ENCODE results near the gene DNASE1L2. TPM values are rescaled to one million over a fixed set of nuclear protein-coding genes. Genes with fewer than 3 reads are reported as not detected.

DNASE1L2 gene
- total and polyA plus RNA-seq, 2 of the 8 experiments (the other 6 are each of a cell fraction or from before 2014, with no cell fraction given) = 0.35 to 0.97 TPM

- TF ChIP-seq ATF3 (IDR thresholded peaks at IDR 0.05; ENCODE audit: insufficient read depth, low read depth, low read length) (no peak), KDM4A (IDR thresholded peaks at IDR 0.05; ENCODE audit: low read depth, low read length, severe bottlenecking) (no peak), CTBP2 (IDR thresholded peaks at IDR 0.05; ENCODE audit: borderline replicate concordance, insufficient read depth, insufficient read length, low read length) (no peak), E2F6 (IDR thresholded peaks at IDR 0.05) (no peak), SUZ12 (IDR thresholded peaks at IDR 0.05; ENCODE audit: low read length) (no peak), EP300 (IDR thresholded peaks at IDR 0.05; ENCODE audit: borderline replicate concordance in 1 of 2, low read depth in 2 of 2, low read length in 2 of 2) (no peak), TAF1 (IDR thresholded peaks at IDR 0.05; ENCODE audit: low read depth, low read length) (no peak), RBBP5 (IDR thresholded peaks at IDR 0.05; ENCODE audit: borderline replicate concordance, low read depth, low read length) (no peak), RAD21 (IDR thresholded peaks at IDR 0.05 in 1 of 2, conservative IDR thresholded peaks at IDR 0.05 in 1 of 2; ENCODE audit: low read depth in 2 of 2, low read length in 2 of 2) (no peak)
Observed at GRCh38 chr16:2206780-2207433, 29.3 kb upstream of the DNASE1L2 start (continued).

Measured in H1 (cell line).